H7 (cell line): ENCODE measurements around the gene APOL2. TPM values are rescaled to one million over a fixed set of nuclear protein-coding genes. Genes with fewer than 3 reads are reported as not detected.
"Not testable (repeated sequence)": the region's sequence is repeated elsewhere in the genome, so short reads cannot be mapped to it uniquely, and the experiment has no call there.

Experiments used
- DNase-seq: peaks from one replicate; pipeline ENCODE4 v3.0.0; 2012
- H3K27me3 ChIP-seq: 2 replicates; pipeline ENCODE4 v1.6.0; 2011; ENCODE audit warnings: mild to moderate bottlenecking, low read length; ENCODE audit not compliant: control insufficient read depth, insufficient read depth
- H3K36me3 ChIP-seq: replicated peaks from 2 replicates; pipeline ENCODE4 v1.5.1; 2011; ENCODE audit warnings: low read length; ENCODE audit not compliant: control insufficient read depth, insufficient read depth
- H3K4me3 ChIP-seq: 2 replicates; pipeline ENCODE4 v1.5.1; 2011; ENCODE audit warnings: low read depth, mild to moderate bottlenecking, control low read depth, low read length, moderate library complexity; ENCODE audit not compliant: insufficient read depth
- total RNA-seq: library from RNA; depleted of rRNA; stranded (reverse); fragments of >200 nt; shearing (Covaris generic); gene quantifications from 2 replicates; pipeline ENCODE4 v1.2.3, GENCODE V29; 2014

Gene APOL2
- total RNA-seq, 1 experiment from 2014 or later = 18.0 TPM

- H3K4me3 ChIP-seq = no peak overlapping the region
Observed at GRCh38 chr22:36225333-36225922, 13.9 kb downstream of the APOL2 start.

GRCh38 chr22:36224245-36224644 lies 15.1 kb downstream of the APOL2 start:
- peaks cover 3% of the 10 kb centered on the region for H3K36me3 ChIP-seq
- H3K27me3 ChIP-seq = no peaks in the 10 kb centered on the region
- no peak overlapping the region for H3K4me3 ChIP-seq
- no peak for DNase-seq

More at GRCh38 chr22:36225333-36225922, 13.9 kb downstream of the APOL2 start:
- H3K27me3 ChIP-seq = no peaks in the 10 kb centered on the region
- H3K36me3 ChIP-seq = peaks cover 3% of the 10 kb centered on the region
- no peak for DNase-seq

GRCh38 chr22:36223504-36223903 lies 15.8 kb downstream of the APOL2 start:
- H3K36me3 ChIP-seq = peaks cover 3% of the 10 kb centered on the region
- no peak overlapping the region for H3K4me3 ChIP-seq
- DNase-seq = no peak
- no peaks in the 10 kb centered on the region for H3K27me3 ChIP-seq

GRCh38 chr22:36222887-36223450 lies 16.4 kb downstream of the APOL2 start:
- no peak for DNase-seq
- H3K36me3 ChIP-seq = peaks cover 3% of the 10 kb centered on the region
- no peak overlapping the region for H3K4me3 ChIP-seq
- no peaks in the 10 kb centered on the region for H3K27me3 ChIP-seq

DNA sequence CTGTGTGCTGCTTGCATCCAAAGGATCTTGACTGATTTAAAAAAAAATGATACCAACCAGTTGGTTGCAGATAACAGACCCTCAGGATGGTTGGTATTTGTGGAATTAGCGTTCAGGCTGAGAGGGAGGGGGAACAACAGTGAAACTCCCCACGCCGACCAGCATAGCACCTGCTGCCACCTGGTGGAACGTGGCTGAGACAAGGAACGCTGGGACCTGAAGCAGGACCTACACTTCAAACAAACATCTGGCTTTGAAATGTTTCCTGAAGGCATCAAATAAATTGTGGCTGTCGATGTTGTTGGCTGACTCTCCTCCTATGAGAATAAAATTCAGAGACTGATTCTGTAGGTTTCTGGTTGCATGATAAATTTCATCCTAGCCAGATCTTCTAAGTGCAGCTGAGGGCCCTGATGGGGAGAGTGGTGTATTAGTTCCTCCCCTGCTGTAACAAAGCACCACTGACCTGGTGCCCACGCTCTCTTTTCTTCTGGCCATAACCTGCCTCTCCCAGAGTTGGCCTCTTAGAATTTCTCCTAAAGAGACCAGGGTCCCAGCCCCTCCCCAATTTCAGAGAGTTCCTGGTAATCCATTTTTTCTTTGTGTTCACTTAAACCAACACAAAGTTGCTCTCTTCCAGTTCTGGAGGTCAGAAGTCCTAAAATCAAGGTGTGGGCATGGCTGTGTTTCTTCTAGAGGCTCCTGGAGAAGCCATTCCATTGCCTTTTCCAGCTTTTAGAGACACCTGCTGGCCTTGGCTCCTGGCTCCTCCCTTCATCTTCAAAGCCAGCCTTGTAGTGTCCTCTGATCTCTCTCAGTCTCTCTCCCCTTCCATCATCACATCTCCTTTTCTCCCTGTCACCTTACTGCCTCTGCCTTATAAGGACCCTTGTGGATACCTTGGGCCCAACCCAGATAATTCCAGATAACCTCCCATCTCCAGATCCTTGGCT lies 17.3 kb downstream of the APOL2 start:
- Histone ChIP-seq H3K36me3 (no peaks in the 10 kb centered on the region), H3K4me3 (no peak overlapping the region), H3K27me3 (no peaks in the 10 kb centered on the region)
- peak; percentile 67 for DNase-seq

DNA sequence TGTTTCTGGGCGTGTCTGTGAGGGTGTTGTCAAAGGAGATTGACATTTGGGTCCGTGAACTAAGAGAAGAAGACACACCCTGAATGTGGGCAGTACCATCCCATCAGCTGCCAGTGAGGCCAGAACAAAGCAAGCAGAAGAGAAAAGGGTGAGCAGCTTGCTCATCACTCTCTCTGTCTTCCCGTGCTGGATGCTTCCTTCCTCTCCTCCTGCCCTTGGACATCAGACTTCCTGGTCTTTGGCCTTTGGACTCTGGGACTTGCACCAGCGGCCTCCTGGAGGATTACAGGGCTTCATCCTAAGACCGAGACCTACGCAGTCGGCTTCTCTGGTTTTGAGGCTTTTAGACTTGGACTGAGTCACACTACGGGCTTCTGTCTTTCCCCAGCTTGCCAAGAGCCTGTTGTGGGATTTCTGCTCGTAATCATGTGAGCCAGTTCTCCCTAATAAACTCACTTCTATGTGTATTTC lies 18.8 kb downstream of the APOL2 start:
- DNase-seq = no peak
- no peak overlapping the region for H3K4me3 ChIP-seq
- H3K27me3 ChIP-seq = no peaks in the 10 kb centered on the region
- no peaks in the 10 kb centered on the region for H3K36me3 ChIP-seq

DNA sequence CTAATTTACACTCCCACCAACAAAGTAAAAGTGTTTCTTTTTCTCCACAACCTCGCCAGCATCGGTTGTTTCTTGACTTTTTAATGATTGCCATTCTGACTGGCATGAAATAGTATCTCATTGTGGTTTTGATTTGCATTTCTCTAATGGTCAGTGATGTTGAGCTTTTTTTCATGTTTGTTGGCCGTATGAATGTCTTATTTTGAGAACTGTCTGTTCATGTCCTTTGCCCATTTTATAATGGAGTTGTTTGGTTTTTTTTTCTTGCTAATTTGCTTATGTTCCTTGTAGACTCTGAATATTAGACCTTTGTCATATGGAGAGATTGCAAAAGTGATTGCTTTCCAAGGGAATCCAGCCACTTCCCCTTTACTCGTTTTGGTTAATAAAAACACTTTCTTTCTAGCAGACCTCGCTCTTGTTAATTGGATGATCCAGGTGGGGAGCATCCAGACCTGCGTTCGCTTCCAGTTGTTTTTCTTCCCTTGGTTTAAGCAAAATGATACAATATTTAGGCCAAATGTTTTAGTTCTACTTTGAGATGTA lies 20.6 kb downstream of the APOL2 start:
- H3K36me3 ChIP-seq = no peaks in the 10 kb centered on the region
- DNase-seq = no peak
- no peaks in the 10 kb centered on the region for H3K27me3 ChIP-seq
- no peak overlapping the region for H3K4me3 ChIP-seq

GRCh38 chr22:36215981-36216380 lies 23.3 kb downstream of the APOL2 start:
- H3K27me3 ChIP-seq = no peaks in the 10 kb centered on the region
- no peak for DNase-seq
- H3K4me3 ChIP-seq = no peak overlapping the region
- H3K36me3 ChIP-seq = no peaks in the 10 kb centered on the region

- H3K4me3 ChIP-seq = no peak overlapping the region
- no peaks in the 10 kb centered on the region for H3K27me3 ChIP-seq
- no peaks in the 10 kb centered on the region for H3K36me3 ChIP-seq
- DNase-seq = no peak
Observed at GRCh38 chr22:36213586-36213985, 25.7 kb downstream of the APOL2 start.

DNA sequence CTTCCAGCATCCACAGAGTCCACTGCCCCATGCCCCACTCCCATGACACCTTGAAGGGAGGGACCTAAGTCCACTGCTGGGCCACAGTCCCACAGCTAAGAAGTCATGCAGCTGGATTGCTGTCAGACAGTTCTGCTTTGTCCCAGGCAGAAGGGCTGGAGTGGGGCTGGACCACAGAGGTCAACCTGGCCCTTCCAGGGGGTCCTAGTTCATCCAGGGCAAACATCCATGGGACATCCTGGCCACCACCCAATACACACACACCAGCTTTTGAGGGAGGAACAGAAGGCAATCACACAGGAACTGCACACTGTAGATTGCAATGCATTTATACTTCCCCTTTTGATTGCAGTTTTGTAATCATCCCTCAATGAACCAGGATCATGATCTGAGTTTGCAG lies 26.4 kb downstream of the APOL2 start:
- H3K36me3 ChIP-seq = no peaks in the 10 kb centered on the region
- no peaks in the 10 kb centered on the region for H3K27me3 ChIP-seq
- no peak for DNase-seq
- H3K4me3 ChIP-seq = no peak overlapping the region

DNA sequence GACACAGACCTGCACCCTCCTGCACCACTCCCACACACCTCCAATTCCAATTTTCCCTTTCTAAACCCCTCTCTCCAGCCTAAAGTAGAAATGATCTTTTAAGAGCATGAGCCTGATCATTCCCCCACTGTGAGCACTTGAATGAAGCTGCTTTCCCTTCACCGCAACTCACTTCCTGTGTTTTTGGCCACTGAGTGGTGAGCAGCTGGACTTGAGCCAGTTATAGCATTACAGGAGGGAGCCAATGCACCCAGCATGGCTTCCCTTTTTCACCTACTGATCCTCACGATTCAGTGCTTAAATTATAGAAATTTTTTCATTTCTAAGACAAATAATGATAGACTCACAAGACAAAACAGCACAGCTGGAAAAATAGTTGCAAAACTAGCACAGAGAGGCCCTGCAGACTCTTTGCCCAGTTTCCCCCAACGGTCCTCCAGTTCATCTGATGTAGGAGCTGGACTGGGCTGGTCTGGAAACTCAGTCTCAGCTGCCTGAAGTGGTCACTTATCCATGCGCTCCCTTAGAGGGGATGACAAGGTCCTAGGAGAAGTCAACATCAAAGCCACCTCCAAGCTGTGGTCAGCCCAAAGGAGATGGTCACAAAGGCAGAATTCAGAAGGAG lies 28.0 kb downstream of the APOL2 start:
- Histone ChIP-seq H3K4me3 (no peak overlapping the region), H3K36me3 (no peaks in the 10 kb centered on the region), H3K27me3 (no peaks in the 10 kb centered on the region)
- DNase-seq = no peak

GRCh38 chr22:36210224-36210623 lies 29.1 kb downstream of the APOL2 start:
- no peak for DNase-seq
- H3K27me3 ChIP-seq = no peaks in the 10 kb centered on the region
- H3K4me3 ChIP-seq = no peak overlapping the region
- H3K36me3 ChIP-seq = no peaks in the 10 kb centered on the region

DNA sequence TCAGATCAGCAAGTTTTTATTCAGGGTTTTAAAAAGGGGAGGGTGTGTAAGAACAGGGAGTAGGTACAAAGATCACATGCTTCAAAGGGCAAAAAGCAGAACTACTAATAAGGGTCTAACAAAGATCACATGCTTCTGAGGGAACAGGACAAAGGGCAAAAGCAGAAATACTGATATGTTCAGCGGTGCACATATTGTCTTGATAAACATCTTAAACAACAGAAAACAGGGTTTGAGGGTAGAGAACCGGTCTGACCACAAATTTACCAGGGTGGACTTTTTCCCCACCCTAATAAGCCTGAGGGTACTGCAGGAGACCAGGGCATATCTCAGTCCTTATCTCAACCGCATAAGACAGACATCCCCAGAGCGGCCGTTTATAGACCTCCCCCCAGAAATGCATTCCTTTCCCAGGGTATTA lies 29.8 kb downstream of the APOL2 start:
- H3K27me3 ChIP-seq, H3K4me3 ChIP-seq, DNase-seq, H3K36me3 ChIP-seq: not testable (repeated sequence)

DNA sequence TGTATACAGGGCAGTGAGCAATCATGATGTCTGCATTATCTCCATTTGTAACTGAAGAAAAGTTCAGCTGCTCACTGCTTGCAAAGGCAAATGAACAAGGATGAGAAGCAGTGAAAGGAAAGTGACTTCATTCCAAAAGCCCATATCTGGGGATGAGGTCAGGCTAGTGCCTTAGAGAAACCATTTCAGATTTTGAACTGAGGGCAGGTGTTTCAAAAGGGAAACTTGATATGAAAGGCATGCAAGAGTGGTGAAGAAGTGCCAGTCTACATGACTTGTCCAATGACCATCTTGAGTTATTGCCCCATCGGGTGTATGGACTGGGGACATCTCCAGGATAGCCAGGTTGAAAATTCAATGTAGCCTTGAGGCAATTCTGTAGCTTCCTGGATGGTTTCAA lies 30.4 kb downstream of the APOL2 start:
- Histone ChIP-seq H3K36me3 (no peaks in the 10 kb centered on the region), H3K4me3 (no peak overlapping the region), H3K27me3 (no peaks in the 10 kb centered on the region)
- DNase-seq = no peak
